PC-3 (cell line): Measurements from ENCODE around the gene CCDC116.

Experiments used
- CTCF ChIP-seq: fragments of 300-600 bp; sonication (generic); conservative IDR thresholded peaks from 2 replicates; pipeline ENCODE4 v1.5.1; 2017; ENCODE audit warnings: antibody characterized with exemption, low read depth, mild to moderate bottlenecking, low read length
- EZH2 ChIP-seq: fragments of 300-600 bp; sonication (generic); IDR thresholded peaks from one replicate; pipeline ENCODE4 v1.6.1; 2017; ENCODE audit warnings: antibody characterized with exemption, mild to moderate bottlenecking, low read length; ENCODE audit not compliant: unreplicated experiment

- TF ChIP-seq CTCF = no peak
- TF ChIP-seq EZH2 = no peak
Observed at GRCh38 chr22:21650823-21651520, 18.4 kb downstream of the CCDC116 start.
